ENCODE results near the gene OPCML. TPM values are rescaled to one million over a fixed set of nuclear protein-coding genes. Genes with fewer than 3 reads are reported as not detected.

The OPCML gene
- polyA plus RNA-seq, 1 donor (not counting 4 experiments of a cell fraction or from before 2014, with no cell fraction given) = 0.04 TPM

- Histone ChIP-seq H3K9me3 (ENCODE audit: control insufficient read depth, low read depth, low read length) (no peaks in the 10 kb centered on the region), H3K9me1 (ENCODE audit: control insufficient read depth, extremely low read depth, insufficient read depth, low read length) (no peaks in the 10 kb centered on the region), H3K79me2 (ENCODE audit: control insufficient read depth, insufficient read depth, low read length) (no peaks in the 10 kb centered on the region), H3K9ac (ENCODE audit: control insufficient read depth, extremely low read depth, insufficient read depth, low read length) (no peak overlapping the region), H3K4me3 (ENCODE audit: control insufficient read depth in 2 of 3, extremely low read depth in 1 of 3, insufficient read depth in 2 of 3, low read depth in 1 of 3, low read length in 3 of 3) (no peak overlapping the region), H2AFZ (ENCODE audit: control insufficient read depth, low read length) (no peak overlapping the region), H3K36me3 (ENCODE audit: control insufficient read depth in 2 of 2, extremely low read depth in 1 of 2, insufficient read depth in 2 of 2, low read length in 2 of 2) (no peaks in the 10 kb centered on the region), H4K20me1 (ENCODE audit: control insufficient read depth, extremely low read depth, insufficient read depth, low read length) (no peaks in the 10 kb centered on the region), H3K4me1 (ENCODE audit: control insufficient read depth, extremely low read depth, insufficient read depth, low read length) (no peaks in the 10 kb centered on the region), H3K4me2 (ENCODE audit: control insufficient read depth, extremely low read depth, insufficient read depth, low read depth, low read length) (no peak overlapping the region), H3K27ac (ENCODE audit: control insufficient read depth, insufficient read depth, low read length) (no peak overlapping the region), H3K27me3 (ENCODE audit: control insufficient read depth, extremely low read depth, insufficient read depth, low read length) (no peaks in the 10 kb centered on the region)
- dilution Hi-C loops (cut with MboI; ENCODE audit: extremely low pct_ligation_motif_present, low sequenced_read_pairs) = no loop called here
- DNase-seq (ENCODE audit: low read depth, low spot score) = no peak
- TF ChIP-seq EZH2 (IDR thresholded peaks at IDR 0.05; ENCODE audit: low read length) = no peak
- TF ChIP-seq, protein P1, sequence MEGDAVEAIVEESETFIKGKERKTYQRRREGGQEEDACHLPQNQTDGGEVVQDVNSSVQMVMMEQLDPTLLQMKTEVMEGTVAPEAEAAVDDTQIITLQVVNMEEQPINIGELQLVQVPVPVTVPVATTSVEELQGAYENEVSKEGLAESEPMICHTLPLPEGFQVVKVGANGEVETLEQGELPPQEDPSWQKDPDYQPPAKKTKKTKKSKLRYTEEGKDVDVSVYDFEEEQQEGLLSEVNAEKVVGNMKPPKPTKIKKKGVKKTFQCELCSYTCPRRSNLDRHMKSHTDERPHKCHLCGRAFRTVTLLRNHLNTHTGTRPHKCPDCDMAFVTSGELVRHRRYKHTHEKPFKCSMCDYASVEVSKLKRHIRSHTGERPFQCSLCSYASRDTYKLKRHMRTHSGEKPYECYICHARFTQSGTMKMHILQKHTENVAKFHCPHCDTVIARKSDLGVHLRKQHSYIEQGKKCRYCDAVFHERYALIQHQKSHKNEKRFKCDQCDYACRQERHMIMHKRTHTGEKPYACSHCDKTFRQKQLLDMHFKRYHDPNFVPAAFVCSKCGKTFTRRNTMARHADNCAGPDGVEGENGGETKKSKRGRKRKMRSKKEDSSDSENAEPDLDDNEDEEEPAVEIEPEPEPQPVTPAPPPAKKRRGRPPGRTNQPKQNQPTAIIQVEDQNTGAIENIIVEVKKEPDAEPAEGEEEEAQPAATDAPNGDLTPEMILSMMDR (optimal IDR thresholded peaks at IDR 0.05 in 1 of 3, IDR thresholded peaks at IDR 0.05 in 1 of 3, conservative IDR thresholded peaks at IDR 0.05 in 1 of 3; ENCODE audit: extremely low read depth in 1 of 3, insufficient read depth in 2 of 3, low read length in 3 of 3) = no peak
- no peak for FAIRE-seq
Measured at GRCh38 chr11:132395434-132395833, 1136.9 kb downstream of the OPCML start.

GRCh38 chr11:132379540-132379939, 1152.8 kb downstream of the OPCML start:
- Histone ChIP-seq H3K9me1 (ENCODE audit: control insufficient read depth, extremely low read depth, insufficient read depth, low read length) (no peaks in the 10 kb centered on the region), H3K4me1 (ENCODE audit: control insufficient read depth, extremely low read depth, insufficient read depth, low read length) (no peaks in the 10 kb centered on the region), H3K27ac (ENCODE audit: control insufficient read depth, insufficient read depth, low read length) (no peak overlapping the region), H3K4me2 (ENCODE audit: control insufficient read depth, extremely low read depth, insufficient read depth, low read depth, low read length) (no peak overlapping the region), H3K4me3 (ENCODE audit: control insufficient read depth in 2 of 3, extremely low read depth in 1 of 3, insufficient read depth in 2 of 3, low read depth in 1 of 3, low read length in 3 of 3) (no peak overlapping the region), H2AFZ (ENCODE audit: control insufficient read depth, low read length) (no peak overlapping the region), H3K36me3 (ENCODE audit: control insufficient read depth in 2 of 2, extremely low read depth in 1 of 2, insufficient read depth in 2 of 2, low read length in 2 of 2) (no peaks in the 10 kb centered on the region), H3K79me2 (ENCODE audit: control insufficient read depth, insufficient read depth, low read length) (no peaks in the 10 kb centered on the region), H4K20me1 (ENCODE audit: control insufficient read depth, extremely low read depth, insufficient read depth, low read length) (no peaks in the 10 kb centered on the region), H3K9ac (ENCODE audit: control insufficient read depth, extremely low read depth, insufficient read depth, low read length) (no peak overlapping the region), H3K27me3 (ENCODE audit: control insufficient read depth, extremely low read depth, insufficient read depth, low read length) (no peaks in the 10 kb centered on the region), H3K9me3 (ENCODE audit: control insufficient read depth, low read depth, low read length) (no peaks in the 10 kb centered on the region)
- no peak for TF ChIP-seq EZH2 (IDR thresholded peaks at IDR 0.05; ENCODE audit: low read length)
- TF ChIP-seq, protein P1 (optimal IDR thresholded peaks at IDR 0.05 in 1 of 3, IDR thresholded peaks at IDR 0.05 in 1 of 3, conservative IDR thresholded peaks at IDR 0.05 in 1 of 3; ENCODE audit: extremely low read depth in 1 of 3, insufficient read depth in 2 of 3, low read length in 3 of 3) = no peak
- DNase-seq (ENCODE audit: low read depth, low spot score) (no peak), FAIRE-seq (no peak)
- dilution Hi-C loops (cut with MboI; ENCODE audit: extremely low pct_ligation_motif_present, low sequenced_read_pairs) = no loop called here

Measured in keratinocyte (primary cell).